Measurements from ENCODE around the gene KLF1. TPM values are rescaled to one million over a fixed set of nuclear protein-coding genes. Genes with fewer than 3 reads are reported as not detected.
A peak's percentile ranks its signal among the peaks of the same experiment; 100 is the strongest.

Gene KLF1
- total RNA-seq, 4 donors from 2014 or later, result not detected

- Histone ChIP-seq H3K36me3 (peaks cover 30% of the 10 kb centered on the region), H3K27me3 (no peaks in the 10 kb centered on the region), H3K27ac (peak overlapping the region; percentile 77), H3K4me3 (peak overlapping the region; percentile 84), H3K4me1 (peaks cover 25% of the 10 kb centered on the region), H3K9me3 (no peaks in the 10 kb centered on the region)
- TF ChIP-seq EP300 (IDR thresholded peaks at IDR 0.05) (no peak), POLR2AphosphoS5 (IDR thresholded peaks at IDR 0.05) (no peak), POLR2A (IDR thresholded peaks at IDR 0.05) (no peak), CTCF (IDR thresholded peaks at IDR 0.05) (no peak)
- no peak for DNase-seq (ENCODE audit: low spot score in 2 of 2)
- WGBS, result 31% methylated on average over 15 of the region's 16 CpGs
Observed at GRCh38 chr19:12932392-12933286, 45.6 kb upstream of the KLF1 start.

GRCh38 chr19:12930002-12930645 lies 43.1 kb upstream of the KLF1 start:
- 89% methylated on average over 18 of the region's 19 CpGs for WGBS
- Histone ChIP-seq H3K4me3 (no peak overlapping the region), H3K27me3 (no peaks in the 10 kb centered on the region), H3K4me1 (peaks cover 17% of the 10 kb centered on the region), H3K9me3 (no peaks in the 10 kb centered on the region), H3K27ac (no peak overlapping the region), H3K36me3 (peaks cover 55% of the 10 kb centered on the region)
- no peak for DNase-seq (ENCODE audit: low spot score in 2 of 2)
- no peak for TF ChIP-seq POLR2A (IDR thresholded peaks at IDR 0.05)
- no peak for TF ChIP-seq CTCF (IDR thresholded peaks at IDR 0.05)
- no peak for TF ChIP-seq POLR2AphosphoS5 (IDR thresholded peaks at IDR 0.05)
- no peak for TF ChIP-seq EP300 (IDR thresholded peaks at IDR 0.05)

- Histone ChIP-seq H3K36me3 (peaks cover 76% of the 10 kb centered on the region), H3K27ac (no peak overlapping the region), H3K4me3 (no peak overlapping the region), H3K27me3 (no peaks in the 10 kb centered on the region), H3K9me3 (no peaks in the 10 kb centered on the region), H3K4me1 (no peaks in the 10 kb centered on the region)
- TF ChIP-seq POLR2AphosphoS5 (IDR thresholded peaks at IDR 0.05) (no peak), EP300 (IDR thresholded peaks at IDR 0.05) (no peak), CTCF (IDR thresholded peaks at IDR 0.05) (no peak)
- WGBS, result 96% methylated on average over 5 of the region's 29 CpGs
- DNase-seq (ENCODE audit: low spot score in 2 of 2), result no peak
Observed at GRCh38 chr19:12924621-12925310, 37.8 kb upstream of the KLF1 start.

GRCh38 chr19:12922959-12923358 lies 36.0 kb upstream of the KLF1 start:
- H3K4me1 ChIP-seq, result peaks cover 9% of the 10 kb centered on the region
- TF ChIP-seq CTCF (IDR thresholded peaks at IDR 0.05), result no peak
- TF ChIP-seq POLR2A (IDR thresholded peaks at IDR 0.05), result no peak
- TF ChIP-seq EP300 (IDR thresholded peaks at IDR 0.05), result no peak
- TF ChIP-seq POLR2AphosphoS5 (IDR thresholded peaks at IDR 0.05), result no peak
- peaks cover 59% of the 10 kb centered on the region for H3K36me3 ChIP-seq
- H3K4me3 ChIP-seq, result no peak overlapping the region
- no peak for DNase-seq (ENCODE audit: low spot score in 2 of 2)
- 96% methylated on average over 4 of the region's 4 CpGs for WGBS
- no peaks in the 10 kb centered on the region for H3K9me3 ChIP-seq
- no peak overlapping the region for H3K27ac ChIP-seq
- H3K27me3 ChIP-seq, result no peaks in the 10 kb centered on the region

GRCh38 chr19:12921047-12921446 lies 34.0 kb upstream of the KLF1 start:
- H3K4me3 ChIP-seq, result no peak overlapping the region
- no peak for DNase-seq (ENCODE audit: low spot score in 2 of 2)
- 70% methylated on average over 3 of the region's 3 CpGs for WGBS
- peaks cover 40% of the 10 kb centered on the region for H3K36me3 ChIP-seq
- H3K4me1 ChIP-seq, result peaks cover 9% of the 10 kb centered on the region
- H3K27me3 ChIP-seq, result no peaks in the 10 kb centered on the region
- no peaks in the 10 kb centered on the region for H3K9me3 ChIP-seq
- H3K27ac ChIP-seq, result no peak overlapping the region
- TF ChIP-seq CTCF (IDR thresholded peaks at IDR 0.05) (no peak), EP300 (IDR thresholded peaks at IDR 0.05) (no peak), POLR2A (IDR thresholded peaks at IDR 0.05) (no peak), POLR2AphosphoS5 (IDR thresholded peaks at IDR 0.05) (no peak)

Measured in suprapubic skin (tissue), 4 donors.